PFSK-1 (cell line): ENCODE measurements around the gene FAM169A.

ENCODE experiments used
- POLR2AphosphoS5 ChIP-seq: IDR thresholded peaks from 2 replicates; pipeline ENCODE4 v1.6.1; 2012; ENCODE audit warnings: low read depth, mild to moderate bottlenecking, control low read depth, low read length, moderate library complexity
- REST ChIP-seq, 2 experiments: IDR thresholded peaks; 2 replicates each; pipeline versions ENCODE4 v1.6.1 to v1.8.0; 2011 to 2012; ENCODE audit warnings: low read depth in 2 of 2, low read length in 2 of 2, control low read depth in 1 of 2, inconsistent platforms in 1 of 2, mild to moderate bottlenecking in 1 of 2, moderate library complexity in 1 of 2; ENCODE audit not compliant: insufficient read depth in 1 of 2
- SIN3A ChIP-seq: IDR thresholded peaks from 2 replicates; pipeline ENCODE4 v1.6.1; 2012; ENCODE audit warnings: mild to moderate bottlenecking, low read length, moderate library complexity, borderline replicate concordance; ENCODE audit not compliant: insufficient read depth
- TAF1 ChIP-seq: IDR thresholded peaks from 2 replicates; pipeline ENCODE4 v1.6.1; 2012; ENCODE audit warnings: low read length, control low read depth, borderline replicate concordance; ENCODE audit not compliant: insufficient read depth

GRCh38 chr5:74850030-74850429 is 16.2 kb downstream of the FAM169A start:
- TF ChIP-seq SIN3A: no peak
- TF ChIP-seq REST (IDR thresholded peaks at IDR 0.05; ENCODE audit: insufficient read depth in 1 of 2, low read depth in 2 of 2, low read length in 2 of 2): no peak
- TF ChIP-seq POLR2AphosphoS5: no peak
- TF ChIP-seq TAF1: no peak
